BE2C (cell line): ENCODE results near the gene SNX14.

Experiments
- DNase-seq: peaks from one replicate; pipeline ENCODE4 v3.0.0-alpha.2; 2020
- H3K27me3 ChIP-seq: fragments of 250-450 bp; sonication (Bioruptor Pico); 2 replicates; pipeline ENCODE4 v1.5.1; 2020; ENCODE audit warnings: mild to moderate bottlenecking
- H3K36me3 ChIP-seq: fragments of 250-450 bp; sonication (Bioruptor Pico); 2 replicates; pipeline ENCODE4 v1.5.1; 2020; ENCODE audit warnings: mild to moderate bottlenecking
- H3K4me1 ChIP-seq: fragments of 250-450 bp; sonication (Bioruptor Pico); 2 replicates; pipeline ENCODE4 v1.5.1; 2020
- H3K4me3 ChIP-seq: 2 replicates; pipeline ENCODE4 v1.5.1; 2011; ENCODE audit warnings: low read depth, low read length
- H3K9me3 ChIP-seq: fragments of 250-450 bp; sonication (Bioruptor Pico); 2 replicates; pipeline ENCODE4 v1.5.1; 2020
- CTCF ChIP-seq: IDR thresholded peaks from 2 replicates; pipeline ENCODE4 v1.5.1; 2012; ENCODE audit warnings: mild to moderate bottlenecking, low read depth, low read length

Gene SNX14

GRCh38 chr6:85490516-85491248 is 103.0 kb downstream of the SNX14 start:
- Histone ChIP-seq H3K4me1 (peaks cover under 1% of the 10 kb centered on the region; the same call in 1 of the 2 replicates), H3K4me3 (no peak overlapping the region), H3K9me3 (no peaks in the 10 kb centered on the region), H3K27me3 (no peaks in the 10 kb centered on the region), H3K36me3 (peaks cover 3% of the 10 kb centered on the region; the same call in 1 of the 2 replicates)
- DNase-seq = no peak
- TF ChIP-seq CTCF = no peak

GRCh38 chr6:85484948-85485347 is 108.7 kb downstream of the SNX14 start:
- DNase-seq = no peak
- Histone ChIP-seq H3K9me3 (no peaks in the 10 kb centered on the region), H3K4me3 (no peak overlapping the region), H3K4me1 (peaks cover 23% of the 10 kb centered on the region), H3K27me3 (no peaks in the 10 kb centered on the region), H3K36me3 (no peaks in the 10 kb centered on the region; the same call in 1 of the 2 replicates)
- TF ChIP-seq CTCF = no peak

- H3K4me3 ChIP-seq = no peak overlapping the region
- H3K36me3 ChIP-seq = no peaks in the 10 kb centered on the region; the same call in 1 of the 2 replicates
- H3K27me3 ChIP-seq = no peaks in the 10 kb centered on the region
- no peak for TF ChIP-seq CTCF
- no peaks in the 10 kb centered on the region for H3K9me3 ChIP-seq
- peaks cover 23% of the 10 kb centered on the region for H3K4me1 ChIP-seq
- peak; percentile 75 for DNase-seq
Observed at GRCh38 chr6:85483846-85484245, 109.8 kb downstream of the SNX14 start.

GRCh38 chr6:85482905-85483700 is 110.6 kb downstream of the SNX14 start:
- Histone ChIP-seq H3K4me1 (peaks cover 23% of the 10 kb centered on the region), H3K4me3 (no peak overlapping the region), H3K9me3 (no peaks in the 10 kb centered on the region), H3K36me3 (no peaks in the 10 kb centered on the region; the same call in 1 of the 2 replicates), H3K27me3 (no peaks in the 10 kb centered on the region)
- DNase-seq = peak; percentile 77
- TF ChIP-seq CTCF = peak; percentile 100

GRCh38 chr6:85482206-85482904 is 111.3 kb downstream of the SNX14 start:
- Histone ChIP-seq H3K4me3 (no peak overlapping the region), H3K27me3 (no peaks in the 10 kb centered on the region), H3K36me3 (no peaks in the 10 kb centered on the region; the same call in 1 of the 2 replicates), H3K9me3 (no peaks in the 10 kb centered on the region), H3K4me1 (peaks cover 23% of the 10 kb centered on the region)
- TF ChIP-seq CTCF = no peak
- DNase-seq = no peak
